GM19351 (cell line): Measurements from ENCODE around the gene HECTD4.
"Not testable (repeated sequence)": the region's sequence is repeated elsewhere in the genome, so short reads cannot be mapped to it uniquely, and the experiment has no call there.

Experiments
- ATAC-seq: cut with Tn5 transposase; IDR thresholded peaks from one replicate; pipeline ENCODE4 v1.9.1; 2021; ENCODE audit warnings: mild to moderate bottlenecking, moderate library complexity; ENCODE audit not compliant: unreplicated experiment

Gene HECTD4

DNA sequence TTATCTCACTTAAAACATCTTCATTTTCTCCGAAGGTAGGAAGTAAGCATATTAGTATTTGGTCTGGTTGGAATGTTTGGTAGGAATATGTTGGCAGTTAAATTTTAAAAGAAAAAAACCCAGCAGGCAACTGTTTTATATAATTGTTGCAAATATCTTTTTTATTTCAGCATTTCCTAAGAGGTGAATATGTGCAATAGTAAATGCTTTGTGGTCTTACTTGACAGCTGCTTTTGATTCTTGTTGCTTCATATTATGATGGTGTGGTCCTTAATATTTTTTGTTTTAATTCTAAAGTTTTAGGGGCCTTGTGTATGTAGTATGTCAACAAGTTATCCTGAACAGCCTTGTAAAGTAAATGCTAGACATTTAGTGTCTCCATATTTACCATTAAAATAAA lies 250.5 kb downstream of the HECTD4 start:
- no peak for ATAC-seq

DNA sequence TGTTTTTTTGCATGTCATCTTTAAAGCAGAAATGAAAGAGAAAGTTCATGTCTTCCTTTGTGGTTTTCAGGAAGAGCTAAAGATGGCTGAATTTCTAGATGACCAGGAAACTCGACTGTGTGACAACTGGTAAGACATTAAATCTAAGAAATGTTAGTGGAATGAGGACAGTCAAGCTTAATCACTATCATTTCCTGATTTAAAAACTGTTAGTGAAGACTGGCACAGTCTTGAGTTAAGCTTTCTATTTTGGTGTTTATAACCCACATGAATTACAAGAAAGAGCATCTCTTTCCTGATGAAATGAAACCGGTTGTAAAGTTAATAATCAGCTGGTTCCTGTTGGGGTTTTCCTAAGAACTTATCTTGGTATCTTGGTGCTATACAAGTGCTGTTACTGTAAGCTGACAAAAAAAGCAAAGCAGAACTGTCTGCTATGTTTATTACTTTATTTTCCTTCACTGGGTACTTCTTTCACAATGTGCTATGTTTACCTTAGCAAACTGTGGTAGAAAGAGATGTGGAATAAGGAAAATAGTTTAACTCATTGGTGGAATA lies 251.7 kb downstream of the HECTD4 start:
- no peak for ATAC-seq

DNA sequence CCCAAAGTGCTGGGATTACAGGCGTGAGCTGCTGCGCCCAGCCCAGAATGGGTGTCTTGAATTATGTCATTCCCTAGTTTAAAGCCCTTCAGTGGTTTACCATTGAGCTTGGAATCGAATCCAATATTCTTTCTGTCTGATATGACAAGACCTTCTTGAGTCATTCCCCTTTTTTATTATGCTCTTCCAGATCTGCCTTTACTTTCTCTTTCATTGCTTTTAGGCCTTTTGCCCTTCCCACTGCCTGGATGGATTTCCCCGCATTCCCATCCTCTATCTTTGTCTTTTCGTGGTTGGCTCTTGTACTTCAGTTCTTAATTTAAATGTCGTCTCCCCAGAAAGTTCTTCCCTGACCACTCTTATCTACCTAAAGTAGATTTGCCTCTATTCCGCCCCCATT lies 255.3 kb downstream of the HECTD4 start:
- ATAC-seq, result no peak

DNA sequence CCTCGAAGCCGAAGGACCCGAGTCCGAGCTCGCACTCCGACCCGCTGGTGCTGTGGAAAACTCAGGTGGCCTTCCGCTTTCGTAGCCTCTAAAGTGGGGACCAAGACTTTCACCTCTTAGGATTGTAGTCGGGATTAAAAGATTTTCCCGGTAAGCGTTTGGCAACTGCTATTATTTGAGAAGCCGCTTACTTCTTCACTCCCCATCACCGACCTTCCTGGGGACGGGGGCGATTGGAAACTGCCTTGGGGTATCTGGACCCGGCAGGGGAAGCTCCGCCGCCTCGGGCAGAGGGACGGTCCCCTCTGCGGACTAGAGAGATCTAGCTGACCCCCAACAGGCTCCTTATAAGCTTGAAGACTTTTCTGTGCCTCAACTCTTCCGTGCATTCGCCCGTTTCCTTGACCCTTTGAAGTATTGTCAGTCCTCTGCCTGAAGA lies 256.2 kb downstream of the HECTD4 start:
- ATAC-seq, result no peak

DNA sequence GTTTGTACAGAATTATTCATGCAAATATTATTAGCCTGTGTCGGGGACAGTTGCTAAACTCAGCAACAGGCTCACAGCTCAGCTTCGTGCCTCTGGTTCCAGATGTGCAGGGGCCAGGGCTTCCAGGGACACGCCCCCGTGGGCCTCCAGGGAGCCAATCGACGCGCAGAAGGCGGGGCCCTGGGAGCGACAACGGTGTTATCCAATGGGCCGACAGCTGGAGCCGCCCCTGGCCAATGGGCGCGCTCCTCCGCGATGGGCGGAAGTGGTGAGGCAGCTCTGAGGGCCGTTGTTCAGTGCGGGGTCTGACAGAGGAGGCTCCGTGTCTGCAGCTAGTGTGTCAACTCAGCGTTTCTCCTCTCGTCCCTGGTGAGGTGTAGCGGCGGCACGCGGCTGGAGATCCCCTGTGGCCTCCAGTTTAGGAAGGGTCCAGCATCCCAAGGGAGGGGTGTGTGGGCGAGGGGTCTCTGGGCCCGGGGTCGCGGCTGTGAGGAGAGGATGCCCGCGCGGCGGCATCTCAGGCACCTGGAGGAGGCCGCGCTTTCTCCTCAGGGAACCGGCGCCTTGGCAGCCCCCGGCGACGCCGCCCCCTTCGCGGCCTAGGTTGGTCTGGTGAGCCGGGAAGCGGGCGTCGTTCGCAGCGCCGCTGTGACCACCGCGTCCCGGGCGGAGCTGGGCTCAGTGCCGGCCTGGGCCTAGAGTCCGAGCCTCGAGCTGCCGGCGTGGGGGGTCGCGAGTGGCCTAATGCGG lies 256.8 kb downstream of the HECTD4 start, which contains the start of gene TRAFD1:
Gene TRAFD1, plus strand, starts transcription at position 311 of the 750 bp plus-strand sequence. CDS start 4,963 bp downstream, outside the sequence.
- ATAC-seq, result peak; percentile 97

DNA sequence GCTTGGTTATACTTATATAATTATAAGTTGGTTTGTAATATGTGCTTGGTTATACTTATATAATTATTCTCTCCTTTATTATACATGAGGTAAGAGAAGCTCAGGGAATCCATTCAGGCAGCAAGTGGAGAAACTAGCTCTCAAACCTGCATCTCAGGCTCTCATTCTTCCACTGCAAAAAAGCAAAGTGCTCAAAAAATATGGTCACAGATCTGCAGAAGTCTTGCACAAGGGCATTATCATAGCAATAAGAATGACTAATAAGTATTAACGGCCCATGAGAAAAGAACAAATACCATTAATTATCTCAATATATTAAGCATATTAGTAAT lies 257.3 kb downstream of the HECTD4 start:
- no peak for ATAC-seq

DNA sequence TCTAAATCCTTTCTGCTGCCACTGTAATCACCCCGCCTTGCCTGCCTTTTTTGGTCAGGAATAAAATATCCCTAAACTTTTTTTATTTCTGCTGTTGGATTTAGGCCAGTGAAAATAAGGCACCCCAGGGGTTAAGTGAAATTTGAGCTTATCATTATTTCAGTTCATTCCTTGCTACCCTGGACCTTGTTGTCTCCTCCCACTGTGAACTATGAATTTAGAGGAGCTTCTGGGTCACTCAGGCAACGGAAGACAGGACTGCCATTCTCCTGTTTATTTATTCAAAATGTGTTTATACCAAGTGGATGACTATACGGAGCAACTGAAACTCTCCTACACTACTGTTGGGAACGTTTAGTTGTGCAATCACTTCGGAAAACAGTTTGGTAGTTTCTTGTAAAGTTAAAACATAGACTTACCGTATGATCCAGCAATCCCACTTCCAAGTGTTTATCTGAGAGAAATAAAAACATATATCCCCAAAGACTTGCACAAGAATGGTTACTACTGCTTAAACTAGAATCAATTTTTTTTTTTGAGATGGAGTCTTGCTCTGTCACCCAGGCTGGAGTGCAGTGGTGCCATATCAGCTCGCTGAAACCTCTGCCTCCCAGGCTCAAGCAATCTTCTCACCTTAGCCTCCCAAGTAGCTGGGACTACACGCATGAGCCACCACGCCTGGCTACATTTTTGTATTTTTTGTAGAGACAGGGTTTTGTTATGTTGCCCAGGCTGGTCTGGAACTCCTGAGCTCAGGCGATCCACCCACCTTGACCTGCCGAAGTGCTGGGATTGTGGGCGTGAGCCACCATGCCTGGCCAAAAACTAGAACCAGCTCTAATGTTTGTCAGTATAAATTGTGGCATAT lies 259.2 kb downstream of the HECTD4 start:
- ATAC-seq, result no peak

DNA sequence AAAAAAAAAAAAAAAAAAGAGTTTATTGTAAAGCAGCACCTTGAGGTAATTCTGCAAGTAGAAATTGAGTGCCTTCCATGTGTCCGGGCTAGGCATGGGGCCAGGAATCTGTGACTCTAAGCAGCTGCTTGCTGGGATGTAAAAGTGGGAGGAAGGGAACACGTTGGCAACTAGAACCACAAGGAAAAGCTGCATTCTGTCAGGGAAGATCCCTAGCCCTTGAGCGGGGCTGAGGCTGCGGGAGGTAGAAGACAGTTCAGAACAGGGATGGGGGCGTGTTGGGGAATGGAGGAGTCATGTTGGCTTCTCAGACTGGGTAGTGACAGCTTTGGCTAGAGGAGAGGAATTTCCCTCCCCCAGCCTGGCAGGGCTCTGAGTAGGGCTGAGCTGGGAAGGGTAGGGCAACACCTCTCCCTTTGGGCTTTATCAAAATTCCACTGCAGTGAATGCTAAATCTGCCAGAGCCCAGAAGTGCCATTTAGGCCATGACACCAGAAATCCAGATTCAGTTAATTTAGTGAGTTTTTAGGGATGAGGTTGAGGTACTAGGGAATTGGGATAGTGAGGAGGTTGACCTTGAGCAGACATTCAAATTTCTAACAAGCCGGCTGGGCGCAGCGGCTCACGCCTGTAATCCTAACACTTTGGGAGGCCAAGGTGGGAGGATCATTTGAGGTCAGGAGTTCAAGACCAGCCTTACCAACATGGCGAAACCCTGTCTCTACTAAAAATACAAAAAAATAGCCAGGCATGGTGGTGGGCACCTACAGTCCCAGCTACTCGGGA lies 260.3 kb downstream of the HECTD4 start:
- ATAC-seq, result no peak

DNA sequence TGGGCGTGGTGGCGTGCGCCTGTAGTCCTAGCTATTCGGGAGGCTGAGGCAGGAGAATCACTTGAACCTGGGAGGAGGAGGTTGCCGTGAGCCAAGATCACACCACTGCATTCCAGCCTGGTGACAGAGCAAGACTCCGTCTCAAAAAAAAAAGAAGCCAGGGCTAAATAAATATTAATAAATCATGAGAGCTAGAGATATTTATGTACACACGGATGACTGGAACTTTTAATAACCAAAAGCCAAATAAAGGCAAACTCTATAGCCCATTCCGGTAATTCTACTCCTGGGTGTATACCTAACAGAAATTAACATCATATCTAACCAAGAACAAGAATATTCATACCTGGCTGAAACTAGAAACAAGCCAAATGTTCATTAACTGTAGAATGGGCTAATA lies 264.5 kb downstream of the HECTD4 start:
- ATAC-seq, result no peak

DNA sequence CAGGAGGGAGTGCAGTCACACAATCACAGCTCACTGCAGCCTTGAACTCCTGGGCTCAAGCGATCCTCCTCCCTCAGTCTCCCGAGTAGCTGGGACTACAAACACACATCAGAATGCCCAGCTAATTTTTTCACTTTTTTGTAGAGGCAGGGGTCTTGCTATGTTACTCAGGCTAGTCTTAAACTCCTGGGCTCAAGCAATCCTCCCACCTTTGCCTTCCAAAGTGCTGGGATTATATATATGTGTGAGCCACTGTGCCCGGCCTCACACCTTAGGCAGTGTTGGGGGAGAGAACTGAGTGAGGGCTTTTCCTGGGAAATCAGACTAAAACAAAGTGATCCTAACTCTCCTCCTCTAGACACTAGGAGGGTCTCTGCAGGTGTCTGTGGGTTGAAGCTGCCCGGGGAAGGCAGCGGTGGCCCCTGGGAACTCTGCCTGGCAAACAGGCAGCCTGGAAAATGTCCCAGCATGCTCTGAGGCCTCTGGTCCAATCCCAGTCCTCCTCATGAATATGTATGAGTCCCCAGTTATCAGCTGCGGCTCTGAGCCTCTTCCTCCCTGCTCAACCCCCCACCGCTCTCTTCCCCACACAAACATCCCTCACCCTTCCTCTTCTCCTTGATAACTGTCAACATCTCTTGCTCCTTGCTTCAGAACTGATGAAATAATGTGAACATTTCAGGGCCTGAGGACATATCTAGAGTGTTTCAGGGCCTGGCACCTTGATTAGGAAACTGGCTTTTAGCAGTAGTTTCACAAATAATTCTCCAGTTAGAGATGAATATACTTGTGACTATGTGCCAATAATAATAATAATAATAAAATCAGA lies 265.8 kb downstream of the HECTD4 start:
- ATAC-seq, result no peak

DNA sequence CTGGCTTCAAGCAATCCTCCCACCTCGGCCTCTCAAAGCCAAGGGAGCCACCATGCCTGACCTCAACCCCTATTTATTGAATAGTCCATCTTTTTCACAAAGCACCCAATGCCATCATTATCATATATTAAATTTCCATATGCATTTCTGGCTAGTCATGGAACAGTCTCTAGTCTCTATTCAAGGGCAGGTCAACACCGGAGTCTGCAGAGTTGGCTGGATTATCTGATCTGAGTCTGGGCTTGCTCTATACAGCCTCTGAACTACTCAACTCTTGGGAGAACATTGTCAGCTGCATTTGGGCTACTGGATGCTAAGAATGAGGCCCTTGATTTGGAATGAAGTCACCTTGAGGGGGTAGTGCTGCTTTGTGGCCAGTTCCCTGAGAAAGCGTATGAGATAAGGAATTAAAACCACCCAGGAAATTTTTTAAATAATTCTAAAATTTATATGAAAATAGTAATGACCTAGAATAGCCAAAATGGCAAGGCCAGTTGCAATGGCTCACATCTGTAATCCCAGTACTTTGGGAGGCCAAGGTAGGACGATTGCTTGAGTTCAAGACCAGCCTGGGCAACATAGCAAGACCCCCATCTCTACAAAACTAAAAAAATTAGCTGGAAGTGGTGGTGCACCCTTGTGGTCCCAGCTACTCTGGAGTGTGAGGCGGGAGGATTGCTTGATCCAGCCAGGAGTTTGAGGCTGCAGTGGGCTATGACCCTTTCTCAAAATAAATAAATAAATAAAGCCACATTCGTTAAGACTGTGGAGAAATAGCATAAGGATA lies 266.8 kb downstream of the HECTD4 start:
- no peak for ATAC-seq

DNA sequence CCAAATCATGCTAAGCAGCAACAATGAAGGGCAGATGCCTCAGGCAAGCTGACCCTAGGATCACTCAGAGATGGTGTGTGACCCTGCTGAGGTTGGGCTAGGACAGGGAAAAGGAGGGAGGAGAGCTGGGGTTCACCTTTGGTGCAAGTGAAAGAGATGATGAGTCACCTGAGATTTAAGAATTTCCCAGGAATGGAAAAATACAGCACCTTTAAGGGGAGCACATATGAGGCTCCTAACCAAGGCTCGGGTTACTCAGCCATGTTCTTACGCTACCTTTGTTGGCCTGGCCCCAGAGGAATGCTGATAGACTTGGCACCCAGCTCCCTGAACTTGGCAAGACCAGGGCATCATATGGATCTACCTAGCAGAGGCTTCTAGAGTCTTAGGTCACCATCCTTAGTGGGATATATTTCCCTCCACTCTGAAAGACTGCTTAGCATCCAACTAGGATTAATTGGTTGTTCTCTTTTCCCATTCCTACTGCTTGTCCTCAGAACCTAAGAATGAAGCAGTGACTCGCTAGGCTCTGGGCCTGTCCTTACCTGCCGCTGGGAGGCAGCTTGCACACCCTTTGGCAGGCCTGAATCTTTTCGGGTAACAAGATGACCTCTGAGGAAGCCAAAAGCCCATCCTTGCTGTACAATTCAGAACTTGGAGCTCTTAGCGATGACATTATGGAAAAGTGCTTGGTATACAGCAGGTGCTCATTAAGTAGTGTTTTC lies 269.7 kb downstream of the HECTD4 start:
- no peak for ATAC-seq

DNA sequence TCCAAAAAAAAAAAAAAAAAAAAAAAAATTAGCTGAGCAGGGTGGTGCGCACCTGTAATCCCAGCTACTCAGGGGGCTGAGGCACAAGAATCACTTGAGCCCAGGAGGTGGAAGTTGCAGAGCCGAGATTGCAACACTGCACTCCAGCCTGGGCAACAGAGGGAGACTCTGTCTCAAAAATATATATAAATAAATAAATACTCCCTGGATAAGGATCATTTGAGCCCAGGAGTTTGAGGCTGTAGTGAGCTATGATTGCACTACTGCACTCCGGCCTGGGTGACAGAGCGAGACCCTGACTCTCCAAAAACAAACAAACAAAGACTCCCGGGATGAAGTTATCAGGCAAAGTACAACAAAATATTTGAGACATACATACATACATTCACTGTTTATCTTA lies 270.3 kb downstream of the HECTD4 start:
- no peak for ATAC-seq

DNA sequence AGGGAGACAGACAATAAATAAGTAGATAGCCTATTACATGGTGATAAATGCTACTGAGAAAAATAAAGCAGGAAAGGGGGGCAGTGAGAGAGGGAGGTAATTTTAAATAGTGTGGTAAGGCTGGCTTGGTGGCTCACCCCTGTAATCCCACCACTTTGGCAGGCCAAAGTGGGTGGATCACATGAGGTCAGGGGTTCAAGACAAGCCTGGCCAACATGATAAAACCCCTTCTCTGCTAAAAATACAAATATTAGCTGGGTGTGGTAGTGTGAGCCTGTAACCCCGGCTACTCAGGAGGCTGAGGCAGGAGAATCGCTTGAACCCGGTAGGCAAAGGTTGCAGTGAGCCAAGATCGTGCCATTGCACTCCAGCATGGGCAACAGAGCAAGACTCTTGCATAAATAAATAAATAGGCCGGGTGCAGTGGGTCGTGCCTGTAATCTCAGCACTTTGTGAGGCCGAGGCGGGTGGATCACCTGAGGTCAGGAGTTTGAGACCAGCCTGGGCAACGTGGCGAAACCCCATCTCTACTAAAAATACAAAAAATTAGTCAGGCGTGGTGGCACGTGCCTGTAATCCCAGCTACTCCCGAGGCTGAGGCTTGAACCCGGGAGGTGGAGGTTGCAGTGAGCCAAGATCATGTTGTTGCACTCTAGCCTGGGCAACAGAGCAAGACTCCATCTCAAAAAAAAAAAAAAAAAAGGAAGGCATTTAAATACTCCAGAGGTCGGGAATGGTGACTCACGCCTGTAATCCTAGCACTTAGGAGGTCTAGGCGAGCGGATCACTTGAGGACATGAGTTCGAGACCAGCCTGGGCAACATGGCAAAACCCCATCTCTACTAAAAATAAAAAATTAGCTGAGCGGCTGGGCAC lies 271.2 kb downstream of the HECTD4 start:
- not testable (repeated sequence) for ATAC-seq
